Fibroblast of lung (primary cell): ENCODE data around the gene ZNRF3. TPM values are rescaled to one million over a fixed set of nuclear protein-coding genes. Genes with fewer than 3 reads are reported as not detected.

Experiments used
- DNase-seq, 2 donors: peaks; one replicate each; pipeline versions ENCODE4 v3.0.0 to v3.0.0-alpha.2; 2010; ENCODE audit warnings: low read depth in 2 of 2
- H2AFZ ChIP-seq: 2 replicates; pipeline ENCODE4 v1.5.1; 2012; ENCODE audit warnings: low read length, control low read depth, inconsistent platforms
- H3K27ac ChIP-seq: 2 replicates; pipeline ENCODE4 v1.5.1; 2011; ENCODE audit warnings: low read length, control low read depth; ENCODE audit not compliant: insufficient read depth
- H3K27me3 ChIP-seq: 2 replicates; pipeline ENCODE4 v1.5.1; 2011; ENCODE audit warnings: mild to moderate bottlenecking, low read length; ENCODE audit not compliant: control insufficient read depth, insufficient read depth
- H3K36me3 ChIP-seq: 2 replicates; pipeline ENCODE4 v1.5.1; 2011; ENCODE audit warnings: low read length; ENCODE audit not compliant: control insufficient read depth, insufficient read depth
- H3K4me1 ChIP-seq: 2 replicates; pipeline ENCODE4 v1.5.1; 2011; ENCODE audit warnings: low read length; ENCODE audit not compliant: control insufficient read depth, insufficient read depth; ENCODE audit errors: extremely low read depth
- H3K4me2 ChIP-seq: 2 replicates; pipeline ENCODE4 v1.5.1; 2011; ENCODE audit warnings: low read length, control low read depth; ENCODE audit not compliant: insufficient read depth; ENCODE audit errors: extremely low read depth
- H3K4me3 ChIP-seq, 4 experiments: fragments of 200-600 bp in 1 of 4; sonication (generic) in 1 of 4; replicated peaks in 1 of 4; 2 replicates each; pipeline ENCODE4 v1.5.1; 2011 to 2016; ENCODE audit warnings: low read length in 4 of 4, low read depth in 3 of 4, mild to moderate bottlenecking in 3 of 4, control low read depth in 2 of 4, inconsistent platforms in 1 of 4, mixed read lengths in 1 of 4; ENCODE audit not compliant: insufficient read depth in 1 of 4; ENCODE audit errors: control extremely low read depth in 1 of 4
- H3K79me2 ChIP-seq: 2 replicates; pipeline ENCODE4 v1.5.1; 2012; ENCODE audit warnings: mild to moderate bottlenecking, low read length, inconsistent platforms; ENCODE audit not compliant: control insufficient read depth, insufficient read depth
- H3K9ac ChIP-seq: 2 replicates; pipeline ENCODE4 v1.5.1; 2011; ENCODE audit warnings: mild to moderate bottlenecking, low read length, control low read depth; ENCODE audit not compliant: insufficient read depth
- H3K9me3 ChIP-seq: 2 replicates; pipeline ENCODE4 v1.5.1; 2012; ENCODE audit warnings: low read depth, low read length; ENCODE audit not compliant: control insufficient read depth, insufficient read depth
- H4K20me1 ChIP-seq: 2 replicates; pipeline ENCODE4 v1.5.1; 2011; ENCODE audit warnings: low read length; ENCODE audit not compliant: control insufficient read depth, insufficient read depth; ENCODE audit errors: extremely low read depth
- CTCF ChIP-seq, 2 donors: IDR thresholded peaks in 1 of 2; conservative IDR thresholded peaks in 1 of 2; 1 replicate in 1 of 2; 2 replicates in 1 of 2; pipeline ENCODE4 v1.5.1; 2011 to 2012; ENCODE audit warnings: low read length in 2 of 2, control low read depth in 1 of 2, inconsistent platforms in 1 of 2, low read depth in 1 of 2, mild to moderate bottlenecking in 1 of 2
- EZH2 ChIP-seq: IDR thresholded peaks from 2 replicates; pipeline ENCODE4 v1.5.1; 2012; ENCODE audit warnings: low read length, control low read depth, mild to moderate bottlenecking; ENCODE audit errors: missing control alignments
- polyA plus RNA-seq, 2 donors: library from polyadenylated mRNA; depleted of rRNA in 1 of 2; stranded (reverse) in 1 of 2; unstranded in 1 of 2; fragments of >200 nt; gene quantifications; 2 replicates each; pipeline ENCODE4 v1.2.1, GENCODE V29; 2011 to 2012; ENCODE audit warnings: missing spikeins in 1 of 2
- total RNA-seq: library from RNA; depleted of rRNA; stranded (reverse); fragments of >200 nt; gene quantifications from 2 replicates; pipeline ENCODE4 v1.2.1, GENCODE V29; 2014

Gene ZNRF3
- total and polyA plus RNA-seq, 2 donors (not counting 1 experiment from before 2014, with no cell fraction given) = 1.1 to 2.6 TPM

- no peaks in the 10 kb centered on the region for H3K9me3 ChIP-seq
- H3K27me3 ChIP-seq = peaks cover 3% of the 10 kb centered on the region
- no peak overlapping the region for H3K9ac ChIP-seq
- DNase-seq = no peak
- H3K27ac ChIP-seq = no peak overlapping the region
- H3K4me1 ChIP-seq = peaks cover 3% of the 10 kb centered on the region
- H4K20me1 ChIP-seq = no peaks in the 10 kb centered on the region
- no peak overlapping the region for H2AFZ ChIP-seq
- H3K36me3 ChIP-seq = no peaks in the 10 kb centered on the region
- no peak overlapping the region for H3K4me3 ChIP-seq
- TF ChIP-seq EZH2 (no peak), CTCF (conservative IDR thresholded peaks at IDR 0.05 in 1 of 2, IDR thresholded peaks at IDR 0.05 in 1 of 2; ENCODE audit: low read depth in 1 of 2, low read length in 2 of 2) (no peak)
- H3K4me2 ChIP-seq = no peak overlapping the region
- H3K79me2 ChIP-seq = no peaks in the 10 kb centered on the region
These were observed 186.1 kb downstream of the ZNRF3 start for GRCh38 chr22:29069463-29069862.

GRCh38 chr22:29070490-29070889, 187.1 kb downstream of the ZNRF3 start:
- Histone ChIP-seq H3K9me3 (no peaks in the 10 kb centered on the region), H3K27ac (no peak overlapping the region), H3K4me1 (peaks cover 3% of the 10 kb centered on the region), H3K9ac (no peak overlapping the region), H2AFZ (no peak overlapping the region), H3K79me2 (no peaks in the 10 kb centered on the region), H3K36me3 (no peaks in the 10 kb centered on the region), H3K4me2 (no peak overlapping the region), H4K20me1 (no peaks in the 10 kb centered on the region), H3K27me3 (peaks cover 3% of the 10 kb centered on the region), H3K4me3 (no peak overlapping the region)
- no peak for DNase-seq
- TF ChIP-seq EZH2 (no peak), CTCF (conservative IDR thresholded peaks at IDR 0.05 in 1 of 2, IDR thresholded peaks at IDR 0.05 in 1 of 2; ENCODE audit: low read depth in 1 of 2, low read length in 2 of 2) (no peak)

GRCh38 chr22:29071261-29072045, 188.1 kb downstream of the ZNRF3 start:
- no peak overlapping the region for H3K9ac ChIP-seq
- no peaks in the 10 kb centered on the region for H4K20me1 ChIP-seq
- no peak overlapping the region for H2AFZ ChIP-seq

More at GRCh38 chr22:29071261-29072045, 188.1 kb downstream of the ZNRF3 start:
- Histone ChIP-seq H3K79me2 (no peaks in the 10 kb centered on the region), H3K4me3 (peak overlapping the region; percentile 1 to 45 (median 30)), H3K9me3 (no peaks in the 10 kb centered on the region), H3K4me2 (peak overlapping the region; percentile 30), H3K27ac (no peak overlapping the region), H3K36me3 (no peaks in the 10 kb centered on the region), H3K27me3 (peaks cover 3% of the 10 kb centered on the region), H3K4me1 (peaks cover 3% of the 10 kb centered on the region)
- DNase-seq = peak; percentile 20 to 39
- TF ChIP-seq CTCF (conservative IDR thresholded peaks at IDR 0.05 in 1 of 2, IDR thresholded peaks at IDR 0.05 in 1 of 2; ENCODE audit: low read depth in 1 of 2, low read length in 2 of 2) = no peak
- no peak for TF ChIP-seq EZH2
